Astrocyte (in vitro differentiated cells and primary cell): ENCODE data around the gene NDEL1. TPM values are rescaled to one million over a fixed set of nuclear protein-coding genes. Genes with fewer than 3 reads are reported as not detected.

Experiments used
- DNase-seq: peaks from one replicate; pipeline ENCODE4 v3.0.0-alpha.2; 2010; ENCODE audit warnings: low read depth
- FAIRE-seq: peaks from 2 replicates; lab custom pipeline; 2011; peaks lifted over from hg19 to GRCh38; lab: Jason Lieb, UNC
- H2AFZ ChIP-seq: 2 replicates; pipeline ENCODE4 v1.6.0; 2012; ENCODE audit warnings: low read depth, low read length, inconsistent platforms
- H3K27ac ChIP-seq: 2 replicates; pipeline ENCODE4 v1.5.1; 2011; ENCODE audit warnings: low read depth, low read length, inconsistent platforms
- H3K27me3 ChIP-seq: 2 replicates; pipeline ENCODE4 v1.6.0; 2011; ENCODE audit warnings: low read length, inconsistent platforms; ENCODE audit not compliant: insufficient read depth
- H3K36me3 ChIP-seq: 2 replicates; pipeline ENCODE4 v1.5.1; 2011; ENCODE audit warnings: low read length, inconsistent platforms; ENCODE audit not compliant: insufficient read depth
- H3K4me1 ChIP-seq: 2 replicates; pipeline ENCODE4 v1.5.1; 2011; ENCODE audit warnings: low read length, inconsistent platforms; ENCODE audit not compliant: insufficient read depth
- H3K4me2 ChIP-seq: 2 replicates; pipeline ENCODE4 v1.6.0; 2012; ENCODE audit warnings: low read length, inconsistent platforms
- H3K4me3 ChIP-seq: 2 replicates; pipeline ENCODE4 v1.5.1; 2011; ENCODE audit warnings: low read depth, mild to moderate bottlenecking, low read length, inconsistent platforms; ENCODE audit not compliant: insufficient read depth
- H3K79me2 ChIP-seq: 2 replicates; pipeline ENCODE4 v1.6.0; 2012; ENCODE audit warnings: mild to moderate bottlenecking, low read length, inconsistent platforms; ENCODE audit not compliant: insufficient read depth
- H3K9ac ChIP-seq: 2 replicates; pipeline ENCODE4 v1.6.0; 2012; ENCODE audit warnings: mild to moderate bottlenecking, low read length, inconsistent platforms
- H3K9me3 ChIP-seq: 2 replicates; pipeline ENCODE4 v1.5.1; 2012; ENCODE audit warnings: low read depth, mild to moderate bottlenecking, low read length, inconsistent platforms; ENCODE audit not compliant: insufficient read depth
- H4K20me1 ChIP-seq: 2 replicates; pipeline ENCODE4 v1.6.0; 2012; ENCODE audit warnings: low read length, inconsistent platforms; ENCODE audit not compliant: insufficient read depth
- H3K27ac Mint-ChIP-seq: one replicate; pipeline ENCODE4 v1.8.0; 2021; ENCODE audit warnings: mild to moderate bottlenecking, mixed read lengths; ENCODE audit not compliant: unreplicated experiment
- H3K27me3 Mint-ChIP-seq: one replicate; pipeline ENCODE4 v1.8.0; 2021; ENCODE audit warnings: low read depth, mixed read lengths; ENCODE audit not compliant: unreplicated experiment
- H3K36me3 Mint-ChIP-seq: one replicate; pipeline ENCODE4 v1.8.0; 2021; ENCODE audit warnings: low read depth, mixed read lengths; ENCODE audit not compliant: unreplicated experiment
- H3K4me1 Mint-ChIP-seq: one replicate; pipeline ENCODE4 v1.8.0; 2021; ENCODE audit warnings: low read depth, mixed read lengths; ENCODE audit not compliant: unreplicated experiment
- H3K4me3 Mint-ChIP-seq: one replicate; pipeline ENCODE4 v1.8.0; 2021; ENCODE audit warnings: mild to moderate bottlenecking, moderate library complexity, mixed read lengths; ENCODE audit not compliant: unreplicated experiment
- H3K9me3 Mint-ChIP-seq: one replicate; pipeline ENCODE4 v1.8.0; 2021; ENCODE audit warnings: mild to moderate bottlenecking, mixed read lengths; ENCODE audit not compliant: unreplicated experiment
- CTCF ChIP-seq: IDR thresholded peaks from 2 replicates; pipeline ENCODE4 v1.5.1; 2011; ENCODE audit warnings: low read depth, mild to moderate bottlenecking, inconsistent platforms, low read length, moderate library complexity; ENCODE audit not compliant: insufficient read depth
- EZH2 ChIP-seq: IDR thresholded peaks from 2 replicates; pipeline ENCODE4 v1.6.1; 2012; ENCODE audit warnings: mild to moderate bottlenecking, low read length, inconsistent platforms; ENCODE audit not compliant: insufficient read depth
- total RNA-seq: library from RNA; stranded (reverse); gene quantifications from 2 replicates; pipeline ENCODE4 v1.2.1, GENCODE V29; 2021

NDEL1 gene
- total RNA-seq, 1 donor from 2014 or later: 102 TPM

DNA sequence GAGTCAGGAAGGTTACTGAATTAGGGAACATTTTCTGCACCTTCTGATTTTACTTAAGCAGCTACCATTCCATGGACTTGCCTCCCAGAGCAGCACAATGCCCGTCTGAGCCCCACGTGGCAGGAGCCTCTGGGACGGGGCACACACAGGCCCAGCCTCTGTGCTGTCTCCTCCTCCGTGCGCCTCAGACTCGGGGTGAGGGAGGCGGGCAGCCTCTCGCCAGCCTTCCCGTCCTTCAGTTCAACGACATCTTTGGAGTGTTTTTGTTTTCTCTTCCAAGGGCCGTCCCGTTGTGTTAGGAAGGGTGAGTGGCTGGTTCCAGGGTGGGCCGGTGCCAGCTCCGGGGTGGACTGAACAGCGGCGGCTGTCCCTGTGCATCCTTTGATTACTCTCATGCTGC, 31.8 kb downstream of the NDEL1 start:
- DNase-seq: no peak
- Histone ChIP-seq H3K4me3 (no peak overlapping the region), H3K79me2 (peaks cover 75% of the 10 kb centered on the region), H4K20me1 (peaks cover 100% of the 10 kb centered on the region), H3K27ac (no peak overlapping the region), H3K9ac (no peak overlapping the region), H3K27me3 (no peaks in the 10 kb centered on the region), H2AFZ (no peak overlapping the region), H3K9me3 (no peaks in the 10 kb centered on the region), H3K4me2 (no peak overlapping the region), H3K36me3 (peaks cover 53% of the 10 kb centered on the region), H3K4me1 (peaks cover 9% of the 10 kb centered on the region)
- TF ChIP-seq CTCF: no peak
- no peak for TF ChIP-seq EZH2
- H3K36me3 Mint-ChIP-seq: peaks cover 24% of the 10 kb centered on the region
- H3K27me3 Mint-ChIP-seq: no peaks in the 10 kb centered on the region
- no peak for FAIRE-seq
- H3K4me1 Mint-ChIP-seq: peaks cover 18% of the 10 kb centered on the region
- no peak overlapping the region for H3K4me3 Mint-ChIP-seq
- no peaks in the 10 kb centered on the region for H3K9me3 Mint-ChIP-seq
- H3K27ac Mint-ChIP-seq: no peak overlapping the region

DNA sequence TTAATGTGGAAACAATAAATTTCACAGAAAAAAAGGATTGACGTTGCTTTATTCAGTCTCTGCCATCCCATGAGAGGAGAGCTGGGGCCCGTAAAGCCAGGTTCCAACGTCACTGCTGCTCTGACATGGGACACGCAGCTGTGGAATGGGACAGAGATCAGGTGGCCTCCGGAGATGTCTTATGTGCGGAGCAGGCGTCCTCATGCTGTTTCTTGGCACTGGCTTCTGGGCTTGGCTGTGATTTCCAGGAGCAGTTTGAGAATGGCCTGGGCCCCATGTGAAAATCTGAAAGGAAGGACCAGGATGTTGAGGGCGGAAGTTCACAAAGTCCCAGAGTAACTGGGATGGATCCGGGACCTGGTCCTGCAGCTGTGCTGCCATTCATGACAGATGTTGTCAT, 32.4 kb downstream of the NDEL1 start:
- Mint-ChIP-seq H3K9me3 (no peaks in the 10 kb centered on the region), H3K4me3 (no peak overlapping the region), H3K36me3 (peaks cover 23% of the 10 kb centered on the region), H3K27ac (no peak overlapping the region), H3K27me3 (no peaks in the 10 kb centered on the region), H3K4me1 (peaks cover 14% of the 10 kb centered on the region)
- no peaks in the 10 kb centered on the region for H3K9me3 ChIP-seq
- H3K27ac ChIP-seq: no peak overlapping the region
- H3K36me3 ChIP-seq: peaks cover 47% of the 10 kb centered on the region
- H3K27me3 ChIP-seq: no peaks in the 10 kb centered on the region
- H3K4me1 ChIP-seq: peaks cover 9% of the 10 kb centered on the region
- FAIRE-seq (no peak), DNase-seq (no peak)
- TF ChIP-seq EZH2: no peak
- no peak for TF ChIP-seq CTCF
- peaks cover 69% of the 10 kb centered on the region for H3K79me2 ChIP-seq
- H3K4me3 ChIP-seq: no peak overlapping the region
- peaks cover 100% of the 10 kb centered on the region for H4K20me1 ChIP-seq
- no peak overlapping the region for H2AFZ ChIP-seq
- H3K9ac ChIP-seq: no peak overlapping the region
- no peak overlapping the region for H3K4me2 ChIP-seq

DNA sequence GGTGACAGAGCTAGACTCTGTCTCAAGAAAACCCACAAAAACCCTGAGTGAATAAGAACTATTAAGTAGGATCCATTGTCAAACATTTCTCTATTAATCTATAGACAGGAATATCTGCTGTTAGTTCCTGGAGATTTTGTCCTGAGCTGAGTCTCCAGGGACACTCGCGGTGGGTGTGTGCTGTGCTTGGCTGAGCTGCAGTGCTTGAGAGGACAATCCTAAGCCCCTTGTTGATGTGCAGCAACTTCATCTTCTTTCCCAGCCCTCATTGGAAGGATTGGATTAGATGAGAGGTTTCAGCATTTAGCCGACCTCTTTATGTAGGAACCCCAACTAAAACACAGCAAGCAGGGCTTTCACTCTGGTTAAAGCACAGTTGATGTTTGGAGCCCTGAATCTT, 33.3 kb downstream of the NDEL1 start:
- Mint-ChIP-seq H3K27me3 (no peaks in the 10 kb centered on the region), H3K36me3 (peaks cover 25% of the 10 kb centered on the region)
- H3K79me2 ChIP-seq: peaks cover 61% of the 10 kb centered on the region

More for the DNA sequence above, 33.3 kb downstream of the NDEL1 start:
- Histone ChIP-seq H3K4me3 (no peak overlapping the region), H2AFZ (no peak overlapping the region), H3K36me3 (peaks cover 47% of the 10 kb centered on the region), H3K4me2 (no peak overlapping the region), H3K9me3 (no peaks in the 10 kb centered on the region), H3K27ac (no peak overlapping the region), H3K27me3 (no peaks in the 10 kb centered on the region), H3K9ac (no peak overlapping the region), H4K20me1 (peaks cover 100% of the 10 kb centered on the region), H3K4me1 (peaks cover 9% of the 10 kb centered on the region)
- Mint-ChIP-seq H3K4me3 (no peak overlapping the region), H3K9me3 (no peaks in the 10 kb centered on the region), H3K4me1 (peaks cover 11% of the 10 kb centered on the region), H3K27ac (no peak overlapping the region)
- TF ChIP-seq EZH2 (no peak), CTCF (no peak)
- FAIRE-seq (no peak), DNase-seq (no peak)
